Mucosa of stomach (tissue), 1 donor: Measurements from ENCODE around the gene FAM210B.
"Not testable (repeated sequence)": the region's sequence is repeated elsewhere in the genome, so short reads cannot be mapped to it uniquely, and the experiment has no call there.

Source experiments
- H3K27me3 ChIP-seq: one replicate; pipeline ENCODE4 v1.7.0; 2013; ENCODE audit warnings: mild to moderate bottlenecking, low read length; ENCODE audit not compliant: control insufficient read depth, insufficient read depth
- H3K36me3 ChIP-seq: one replicate; pipeline ENCODE4 v1.7.0; 2013; ENCODE audit warnings: low read length; ENCODE audit not compliant: control insufficient read depth, insufficient read depth
- H3K4me1 ChIP-seq: one replicate; pipeline ENCODE4 v1.7.0; 2013; ENCODE audit warnings: mild to moderate bottlenecking, low read length; ENCODE audit not compliant: control insufficient read depth, insufficient read depth
- H3K4me3 ChIP-seq: one replicate; pipeline ENCODE4 v1.7.0; 2013; ENCODE audit warnings: low read length
- H3K9ac ChIP-seq: one replicate; pipeline ENCODE4 v1.7.0; 2013; ENCODE audit warnings: mild to moderate bottlenecking, low read length, moderate library complexity
- H3K9me3 ChIP-seq: one replicate; pipeline ENCODE4 v1.7.0; 2013; ENCODE audit warnings: mild to moderate bottlenecking, low read length, moderate library complexity; ENCODE audit not compliant: control insufficient read depth
- donor health status: Pancreatic carcinoma.

FAM210B gene

DNA sequence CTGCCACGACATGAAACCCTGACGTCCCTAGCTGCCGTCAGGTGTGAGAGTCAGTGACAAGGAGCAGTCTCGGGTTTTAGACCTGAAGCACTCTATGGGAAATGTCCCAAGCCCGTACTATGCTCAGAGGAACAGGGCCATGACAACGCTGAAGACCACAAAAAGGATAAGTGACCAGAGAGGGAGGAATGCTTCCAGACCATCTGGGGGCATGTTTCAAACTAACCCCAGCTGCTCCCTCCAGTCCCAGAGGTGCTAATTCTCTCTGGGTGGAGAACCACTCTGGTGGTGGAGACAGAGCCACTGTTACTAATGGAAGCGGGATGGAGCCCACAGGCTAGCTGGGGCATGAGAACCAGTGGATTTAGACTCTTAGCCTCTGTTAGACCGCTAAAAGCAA, 24.6 kb downstream of the FAM210B start:
- Histone ChIP-seq H3K27me3 (no peaks in the 10 kb centered on the region), H3K4me1 (no peaks in the 10 kb centered on the region), H3K36me3 (no peaks in the 10 kb centered on the region), H3K9ac (no peak overlapping the region), H3K9me3 (no peaks in the 10 kb centered on the region), H3K4me3 (no peak overlapping the region)

DNA sequence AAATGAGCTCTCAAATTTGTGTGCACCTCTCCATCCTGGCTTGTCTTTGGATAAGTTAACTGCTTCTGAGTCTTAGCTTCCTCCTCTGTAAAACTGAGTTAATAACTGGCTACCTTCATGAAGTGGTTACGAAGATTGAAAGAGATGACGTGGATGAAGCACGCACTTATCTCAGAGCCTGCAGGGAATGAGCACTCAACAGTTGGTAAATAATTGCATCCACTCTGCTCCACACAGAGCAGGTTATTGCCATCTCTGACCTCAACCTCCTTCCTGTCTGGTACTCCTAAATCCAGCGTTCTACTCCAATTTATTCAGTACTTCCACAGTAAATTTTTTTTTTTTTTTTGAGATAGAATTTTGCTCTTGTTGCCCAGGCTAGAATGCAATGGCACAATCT, 26.4 kb downstream of the FAM210B start:
- no peaks in the 10 kb centered on the region for H3K36me3 ChIP-seq
- H3K4me3 ChIP-seq: no peak overlapping the region
- H3K9ac ChIP-seq: no peak overlapping the region
- H3K27me3 ChIP-seq: no peaks in the 10 kb centered on the region
- no peaks in the 10 kb centered on the region for H3K9me3 ChIP-seq
- H3K4me1 ChIP-seq: no peaks in the 10 kb centered on the region

- Histone ChIP-seq H3K27me3 (no peaks in the 10 kb centered on the region), H3K4me1 (no peaks in the 10 kb centered on the region), H3K9me3 (no peaks in the 10 kb centered on the region), H3K36me3 (no peaks in the 10 kb centered on the region), H3K9ac (no peak overlapping the region), H3K4me3 (no peak overlapping the region)
Observed at GRCh38 chr20:56386219-56386618, 27.4 kb downstream of the FAM210B start.

DNA sequence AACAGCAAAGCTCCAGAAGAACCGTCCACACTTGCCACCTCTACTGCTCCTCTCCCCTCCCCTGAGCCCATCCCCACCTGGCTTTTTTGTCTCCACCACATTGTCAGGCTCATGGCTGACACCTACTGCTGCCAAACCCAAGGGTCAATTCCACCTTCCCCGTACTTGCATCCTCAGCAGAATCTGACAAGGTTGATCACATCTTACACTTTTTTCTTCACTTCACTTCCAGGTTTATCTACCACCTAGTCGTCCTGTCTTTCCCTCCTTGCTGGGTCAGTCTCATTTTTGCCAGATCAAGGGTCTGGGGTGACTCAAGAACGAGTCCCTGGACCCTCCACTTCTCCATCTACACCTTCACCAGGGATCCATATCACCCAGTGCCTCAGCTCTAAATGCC, 30.1 kb downstream of the FAM210B start:
- no peaks in the 10 kb centered on the region for H3K27me3 ChIP-seq
- H3K9me3 ChIP-seq: no peaks in the 10 kb centered on the region
- no peaks in the 10 kb centered on the region for H3K36me3 ChIP-seq
- H3K9ac ChIP-seq: no peak overlapping the region
- H3K4me3 ChIP-seq: no peak overlapping the region
- H3K4me1 ChIP-seq: peaks cover 6% of the 10 kb centered on the region

- Histone ChIP-seq H3K4me1 (peaks cover 7% of the 10 kb centered on the region), H3K36me3 (no peaks in the 10 kb centered on the region), H3K27me3 (no peaks in the 10 kb centered on the region), H3K9ac (no peak overlapping the region), H3K4me3 (no peak overlapping the region), H3K9me3 (no peaks in the 10 kb centered on the region)
Observed at GRCh38 chr20:56389807-56390206, 31.0 kb downstream of the FAM210B start.

DNA sequence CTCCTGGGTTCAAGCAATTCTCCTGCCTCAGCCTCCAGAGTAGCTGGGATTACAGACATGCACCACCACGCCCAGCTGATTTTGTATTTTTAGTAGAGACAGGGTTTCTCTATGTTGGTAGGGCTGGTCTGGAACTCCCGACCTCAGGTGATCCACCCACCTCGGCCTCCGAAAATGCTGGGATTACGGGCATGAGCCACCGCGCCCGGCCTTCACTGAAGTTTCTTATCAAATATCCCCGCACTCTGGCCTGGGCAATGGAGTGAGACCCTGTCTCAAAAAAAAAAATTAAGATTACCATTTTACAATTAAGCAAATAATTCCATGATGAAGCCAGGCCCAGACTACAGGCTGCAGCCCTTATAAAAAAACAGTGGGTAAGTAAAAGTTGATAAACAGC, 31.6 kb downstream of the FAM210B start:
- not testable (repeated sequence) for H3K27me3 ChIP-seq, H3K9me3 ChIP-seq, H3K4me1 ChIP-seq, H3K4me3 ChIP-seq, H3K36me3 ChIP-seq, H3K9ac ChIP-seq

- no peaks in the 10 kb centered on the region for H3K9me3 ChIP-seq
- H3K4me1 ChIP-seq: peaks cover 7% of the 10 kb centered on the region
- H3K36me3 ChIP-seq: no peaks in the 10 kb centered on the region
- H3K27me3 ChIP-seq: no peaks in the 10 kb centered on the region
- peak overlapping the region; percentile 77 for H3K4me3 ChIP-seq
- H3K9ac ChIP-seq: peak overlapping the region; percentile 57
Observed at GRCh38 chr20:56391037-56391436, 32.3 kb downstream of the FAM210B start.

GRCh38 chr20:56391596-56392131, 32.9 kb downstream of the FAM210B start:
- H3K4me3 ChIP-seq: peak overlapping the region; percentile 77
- no peaks in the 10 kb centered on the region for H3K27me3 ChIP-seq
- peaks cover 7% of the 10 kb centered on the region for H3K4me1 ChIP-seq
- H3K9me3 ChIP-seq: no peaks in the 10 kb centered on the region
- peak overlapping the region; percentile 92 for H3K9ac ChIP-seq
- no peaks in the 10 kb centered on the region for H3K36me3 ChIP-seq

- peaks cover 4% of the 10 kb centered on the region for H3K36me3 ChIP-seq
- no peaks in the 10 kb centered on the region for H3K27me3 ChIP-seq
Observed at GRCh38 chr20:56392132-56392880, 33.5 kb downstream of the FAM210B start, which contains the start of the genes AURKA and CSTF1. Gene AURKA (minus strand): TSS chr20:56392215. CDS start chr20:56388197, 4,018 bp downstream. Gene CSTF1 (plus strand): TSS chr20:56392645. CDS start chr20:56395553, 2,908 bp downstream.

DNA sequence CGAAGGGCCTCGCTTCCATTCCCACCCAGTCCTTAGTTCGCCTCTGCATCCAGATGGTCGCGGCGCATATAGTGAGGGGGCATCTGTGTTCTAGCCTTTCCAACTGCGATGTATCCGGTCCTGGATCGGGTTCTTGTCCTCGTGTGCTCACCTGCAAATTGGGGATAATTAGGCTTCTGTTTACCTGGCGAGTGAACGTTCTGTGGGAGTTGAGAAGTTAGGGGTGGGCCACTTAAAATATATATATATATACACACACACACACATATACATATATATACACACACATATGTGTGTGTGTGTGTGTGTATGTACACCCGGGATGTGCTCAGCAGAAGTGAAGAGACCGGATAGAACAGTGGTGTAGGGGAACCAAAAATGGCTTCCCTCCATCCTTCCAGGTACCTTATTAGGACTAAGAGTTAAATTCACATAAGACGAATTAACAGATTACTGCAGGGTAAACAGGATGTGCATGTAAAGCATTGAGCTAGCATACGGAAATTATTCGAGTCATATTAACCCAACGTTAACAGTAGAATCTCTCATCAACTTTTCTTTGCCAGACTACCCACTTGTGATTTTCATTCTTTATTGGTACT, 34.2 kb downstream of the FAM210B start:
- H3K4me3 ChIP-seq: peak overlapping the region; percentile 77
- H3K36me3 ChIP-seq: peaks cover 4% of the 10 kb centered on the region
- H3K9me3 ChIP-seq: no peaks in the 10 kb centered on the region
- H3K4me1 ChIP-seq: peaks cover 7% of the 10 kb centered on the region
- H3K27me3 ChIP-seq: no peaks in the 10 kb centered on the region
- peak overlapping the region; percentile 92 for H3K9ac ChIP-seq

More at GRCh38 chr20:56392132-56392880, 33.5 kb downstream of the FAM210B start, which contains the start of the genes AURKA and CSTF1:
- H3K4me1 ChIP-seq: peaks cover 7% of the 10 kb centered on the region
- H3K4me3 ChIP-seq: peak within 1 kb of the TSS; percentile 77
- no peaks in the 10 kb centered on the region for H3K9me3 ChIP-seq
- H3K9ac ChIP-seq: peak within 1 kb of the TSS; percentile 92

DNA sequence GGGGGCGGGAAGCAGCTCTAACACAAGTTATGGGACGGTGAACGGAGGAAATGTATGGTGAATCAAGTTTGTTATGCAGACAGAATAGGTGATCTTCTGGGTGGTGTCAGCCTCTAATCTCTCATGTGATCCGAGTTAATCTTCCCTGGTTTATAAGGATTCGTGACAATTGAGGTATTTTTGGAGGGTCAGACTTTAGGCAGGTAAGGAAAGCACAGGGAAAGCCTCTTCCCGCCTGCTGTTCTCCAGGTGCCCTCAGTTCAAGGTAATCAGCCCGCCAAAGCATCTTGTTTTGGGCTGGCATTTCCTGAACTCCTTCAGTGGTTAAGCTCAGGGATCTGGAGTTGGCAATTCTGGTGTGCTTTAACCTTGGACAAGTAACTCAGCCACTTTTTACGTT, 34.9 kb downstream of the FAM210B start:
- Histone ChIP-seq H3K4me3 (peak overlapping the region; percentile 77), H3K36me3 (peaks cover 4% of the 10 kb centered on the region), H3K4me1 (peaks cover 7% of the 10 kb centered on the region), H3K9ac (peak overlapping the region; percentile 92), H3K27me3 (no peaks in the 10 kb centered on the region), H3K9me3 (no peaks in the 10 kb centered on the region)

GRCh38 chr20:56395166-56395565, 36.4 kb downstream of the FAM210B start:
- Histone ChIP-seq H3K9me3 (no peaks in the 10 kb centered on the region), H3K36me3 (peaks cover 4% of the 10 kb centered on the region), H3K4me3 (no peak overlapping the region), H3K4me1 (peaks cover 7% of the 10 kb centered on the region), H3K27me3 (no peaks in the 10 kb centered on the region), H3K9ac (no peak overlapping the region)
